GM23338 (cell line): Measurements from ENCODE around the gene FBN3. TPM values are rescaled to one million over a fixed set of nuclear protein-coding genes. Genes with fewer than 3 reads are reported as not detected.

Experiments used
- ATAC-seq: fragments of 200-7000 bp; cut with Tn5 transposase; 3 replicates; pipeline ENCODE4 v1.9.1; 2020
- DNase-seq: peaks from one replicate; pipeline ENCODE4 v3.0.0-alpha.2; 2015; ENCODE audit warnings: low spot score
- H2AFZ ChIP-seq: fragments of 200-600 bp; sonication (generic); 2 replicates; pipeline ENCODE4 v1.8.0; 2016; ENCODE audit warnings: antibody characterized with exemption, mild to moderate bottlenecking, moderate library complexity
- H3F3A ChIP-seq: fragments of 200-600 bp; sonication (generic); replicated peaks from 2 replicates; pipeline ENCODE4 v1.8.0; 2017; ENCODE audit warnings: antibody characterized with exemption, mixed run types, low read depth
- H3K27ac ChIP-seq: fragments of 200-600 bp; sonication (generic); 2 replicates; pipeline ENCODE4 v1.6.1; 2016; ENCODE audit warnings: low read depth
- H3K27me3 ChIP-seq: fragments of 200-600 bp; sonication (generic); 2 replicates; pipeline ENCODE4 v1.8.0; 2016; ENCODE audit warnings: mild to moderate bottlenecking, mixed run types, moderate library complexity; ENCODE audit not compliant: insufficient read depth
- H3K36me3 ChIP-seq: fragments of 200-600 bp; sonication (generic); 2 replicates; pipeline ENCODE4 v1.8.0; 2016; ENCODE audit warnings: mild to moderate bottlenecking; ENCODE audit not compliant: insufficient read depth
- H3K4me1 ChIP-seq: fragments of 200-600 bp; sonication (generic); 2 replicates; pipeline ENCODE4 v1.8.0; 2016; ENCODE audit warnings: mild to moderate bottlenecking, moderate library complexity; ENCODE audit not compliant: insufficient read depth
- H3K4me2 ChIP-seq: fragments of 200-600 bp; sonication (generic); 2 replicates; pipeline ENCODE4 v1.7.1; 2017; ENCODE audit warnings: mixed run types
- H3K4me3 ChIP-seq: fragments of 200-600 bp; sonication (generic); 2 replicates; pipeline ENCODE4 v1.6.1; 2016; ENCODE audit warnings: mixed run types
- H3K79me2 ChIP-seq: fragments of 200-600 bp; sonication (generic); replicated peaks from 2 replicates; pipeline ENCODE4 v1.8.0; 2017; ENCODE audit warnings: mild to moderate bottlenecking; ENCODE audit not compliant: insufficient read depth
- H3K9me2 ChIP-seq: fragments of 200-600 bp; sonication (generic); 2 replicates; pipeline ENCODE4 v1.8.0; 2017; ENCODE audit not compliant: insufficient read depth
- H4K20me1 ChIP-seq: fragments of 200-600 bp; sonication (generic); replicated peaks from 2 replicates; pipeline ENCODE4 v1.8.0; 2017; ENCODE audit warnings: mild to moderate bottlenecking; ENCODE audit not compliant: insufficient read depth
- H3K27ac Mint-ChIP-seq: 2 replicates; pipeline ENCODE4 v1.8.0; 2020; ENCODE audit warnings: inconsistent platforms, mild to moderate bottlenecking, moderate library complexity, mixed read lengths
- H3K27me3 Mint-ChIP-seq: 3 replicates; pipeline ENCODE4 v1.8.0; 2022; ENCODE audit warnings: low read depth, mild to moderate bottlenecking, moderate library complexity, mixed read lengths, inconsistent platforms; ENCODE audit not compliant: insufficient read depth, poor library complexity
- H3K36me3 Mint-ChIP-seq: 3 replicates; pipeline ENCODE4 v1.8.0; 2021; ENCODE audit warnings: low read depth, mild to moderate bottlenecking, inconsistent platforms, moderate library complexity, mixed read lengths
- H3K4me1 Mint-ChIP-seq: 3 replicates; pipeline ENCODE4 v1.8.0; 2020; ENCODE audit warnings: mild to moderate bottlenecking, inconsistent platforms, mixed read lengths
- H3K4me3 Mint-ChIP-seq: 3 replicates; pipeline ENCODE4 v1.8.0; 2021; ENCODE audit warnings: moderate library complexity, mild to moderate bottlenecking, inconsistent platforms, mixed read lengths
- H3K9me3 Mint-ChIP-seq: 3 replicates; pipeline ENCODE4 v1.8.0; 2020; ENCODE audit warnings: moderate library complexity, mild to moderate bottlenecking, inconsistent platforms, mixed read lengths
- CREB1 ChIP-seq: fragments of 250-450 bp; sonication (Bioruptor Pico); IDR thresholded peaks from 2 replicates; pipeline ENCODE4 v1.5.0; 2020; ENCODE audit warnings: low read depth, mild to moderate bottlenecking, moderate library complexity
- CTCF ChIP-seq, 2 experiments: fragments of 200-600 bp in 1 of 2; sonication (generic) in 1 of 2; conservative IDR thresholded peaks; 2 replicates each; pipeline versions ENCODE4 v1.5.1 to v1.6.1; 2016 to 2017; ENCODE audit warnings: antibody characterized with exemption in 2 of 2, low read depth in 2 of 2, mild to moderate bottlenecking in 2 of 2, moderate library complexity in 1 of 2
- ETS1 ChIP-seq: IDR thresholded peaks from 2 replicates; pipeline ENCODE4 v1.6.1; 2016; ENCODE audit warnings: antibody characterized with exemption
- EZH2 ChIP-seq: fragments of 200-600 bp; sonication (generic); IDR thresholded peaks from one replicate; pipeline ENCODE4 v1.8.0; 2017; ENCODE audit warnings: antibody characterized with exemption, mild to moderate bottlenecking, low read depth; ENCODE audit not compliant: unreplicated experiment
- EZH2phosphoT487 ChIP-seq: fragments of 200-600 bp; sonication (generic); IDR thresholded peaks from one replicate; pipeline ENCODE4 v1.8.1; 2018; ENCODE audit warnings: antibody characterized with exemption; ENCODE audit not compliant: unreplicated experiment
- JUNB ChIP-seq: IDR thresholded peaks from one replicate; pipeline ENCODE4 v1.6.1; 2016; ENCODE audit warnings: antibody characterized with exemption; ENCODE audit not compliant: unreplicated experiment
- NANOG ChIP-seq: IDR thresholded peaks from 2 replicates; pipeline ENCODE4 v1.6.1; 2016; ENCODE audit warnings: antibody characterized with exemption, borderline replicate concordance
- POLR2AphosphoS5 ChIP-seq: IDR thresholded peaks from 2 replicates; pipeline ENCODE4 v1.6.1; 2016; ENCODE audit warnings: antibody characterized with exemption, low read depth
- REST ChIP-seq: IDR thresholded peaks from one replicate; pipeline ENCODE4 v1.6.1; 2018; ENCODE audit warnings: antibody characterized with exemption; ENCODE audit not compliant: unreplicated experiment
- STAT1 ChIP-seq: IDR thresholded peaks from one replicate; pipeline ENCODE4 v1.6.1; 2016; ENCODE audit warnings: antibody characterized with exemption; ENCODE audit not compliant: unreplicated experiment
- ZNF114 ChIP-seq: fragments of 250-450 bp; sonication (Bioruptor Pico); IDR thresholded peaks from 2 replicates; pipeline ENCODE4 v1.5.0; 2020; ENCODE audit warnings: mild to moderate bottlenecking, moderate library complexity
- ZNF331 ChIP-seq: fragments of 250-450 bp; sonication (Bioruptor Pico); IDR thresholded peaks from 2 replicates; pipeline ENCODE4 v1.5.0; 2020; ENCODE audit warnings: low read depth, mild to moderate bottlenecking, moderate library complexity
- ZNF462 ChIP-seq: fragments of 250-450 bp; sonication (Bioruptor Pico); IDR thresholded peaks from 2 replicates; pipeline ENCODE4 v1.5.0; 2020; ENCODE audit warnings: mild to moderate bottlenecking, moderate library complexity
- polyA plus RNA-seq: library from polyadenylated mRNA; unstranded; fragments of >200 nt; fragmentation: Nextera tagmentation; extraction: Ambion mirVana; gene quantifications from 2 replicates; pipeline ENCODE4 v1.2.1, GENCODE V29; 2016
- total RNA-seq: library from RNA; depleted of rRNA; stranded (reverse); fragments of >200 nt; shearing (Covaris generic); gene quantifications from 2 replicates; pipeline ENCODE4 v1.2.3, GENCODE V29; 2014

FBN3 gene
- total and polyA plus RNA-seq, 2 experiments from 2014 or later = 8.5 to 54.5 TPM

- no peaks in the 10 kb centered on the region for H3K79me2 ChIP-seq
- Mint-ChIP-seq H3K27me3 (peaks cover 5% of the 10 kb centered on the region), H3K4me3 (no peak overlapping the region), H3K27ac (no peak overlapping the region), H3K9me3 (no peaks in the 10 kb centered on the region), H3K4me1 (peaks cover 4% of the 10 kb centered on the region), H3K36me3 (peaks cover 45% of the 10 kb centered on the region)
- H3K36me3 ChIP-seq = peaks cover 12% of the 10 kb centered on the region; the same call in 1 of the 2 replicates
- no peaks in the 10 kb centered on the region for H3K4me1 ChIP-seq
- 0 out of 2 replicates have a peak, but pooled peaks cover 5% of the 10 kb centered on the region for H3K9me2 ChIP-seq
- no peak overlapping the region for H2AFZ ChIP-seq
- no peak overlapping the region for H3K4me3 ChIP-seq
- ATAC-seq = no peak
- DNase-seq = no peak
- no peak overlapping the region for H3K4me2 ChIP-seq
- H4K20me1 ChIP-seq = no peaks in the 10 kb centered on the region
- no peaks in the 10 kb centered on the region for H3K27me3 ChIP-seq
- H3K27ac ChIP-seq = no peak overlapping the region
- 0 out of 2 replicates have a peak, but pooled peaks cover 2% of the 10 kb centered on the region for H3F3A ChIP-seq
- TF ChIP-seq POLR2AphosphoS5 = no peak
- no peak for TF ChIP-seq EZH2
- no peak for TF ChIP-seq ZNF331 (CRISPR knock-in tag)
- TF ChIP-seq NANOG = no peak
- TF ChIP-seq ETS1 = no peak
- TF ChIP-seq JUNB = no peak
- no peak for TF ChIP-seq CTCF (conservative IDR thresholded peaks at IDR 0.05; ENCODE audit: low read depth in 2 of 2)
- TF ChIP-seq ZNF462 = no peak
- no peak for TF ChIP-seq ZNF114 (CRISPR knock-in tag)
- no peak for TF ChIP-seq EZH2phosphoT487
- no peak for TF ChIP-seq CREB1 (CRISPR knock-in tag)
- no peak for TF ChIP-seq STAT1
- TF ChIP-seq REST = no peak
Observed at GRCh38 chr19:8109455-8109854, 39.9 kb downstream of the FBN3 start.
